Dendritic cell treated with granulocyte-macrophage colony-stimulating factor and Interleukin-4, amounts not matched to agents 40 ng/mL and 50 ng/mL, for 4 days (primary cell): ENCODE measurements around the gene RAB4A.
A peak's percentile ranks its signal among the peaks of the same experiment; 100 is the strongest.
"Not testable (repeated sequence)": the region's sequence is repeated elsewhere in the genome, so short reads cannot be mapped to it uniquely, and the experiment has no call there.

ENCODE experiments used
- H3K27ac Mint-ChIP-seq: one replicate; pipeline ENCODE4 v1.8.0; 2022; ENCODE audit warnings: mild to moderate bottlenecking, mixed read lengths
- H3K27me3 Mint-ChIP-seq: one replicate; pipeline ENCODE4 v1.8.0; 2022; ENCODE audit warnings: mild to moderate bottlenecking, mixed read lengths
- H3K36me3 Mint-ChIP-seq: one replicate; pipeline ENCODE4 v1.8.0; 2022; ENCODE audit warnings: low read depth, mixed read lengths
- H3K4me1 Mint-ChIP-seq: one replicate; pipeline ENCODE4 v1.8.0; 2022; ENCODE audit warnings: low read depth, mixed read lengths
- H3K4me3 Mint-ChIP-seq: one replicate; pipeline ENCODE4 v1.8.0; 2022; ENCODE audit warnings: mild to moderate bottlenecking, moderate library complexity, mixed read lengths
- H3K9me3 Mint-ChIP-seq: one replicate; pipeline ENCODE4 v1.8.0; 2022; ENCODE audit warnings: mixed read lengths
- intact Hi-C: fragments of 100-400 bp; cut with micrococcal nuclease; formaldehyde crosslinking; loops from one replicate; pipeline ENCODE4 v1.15.0; 2022

The RAB4A gene

DNA sequence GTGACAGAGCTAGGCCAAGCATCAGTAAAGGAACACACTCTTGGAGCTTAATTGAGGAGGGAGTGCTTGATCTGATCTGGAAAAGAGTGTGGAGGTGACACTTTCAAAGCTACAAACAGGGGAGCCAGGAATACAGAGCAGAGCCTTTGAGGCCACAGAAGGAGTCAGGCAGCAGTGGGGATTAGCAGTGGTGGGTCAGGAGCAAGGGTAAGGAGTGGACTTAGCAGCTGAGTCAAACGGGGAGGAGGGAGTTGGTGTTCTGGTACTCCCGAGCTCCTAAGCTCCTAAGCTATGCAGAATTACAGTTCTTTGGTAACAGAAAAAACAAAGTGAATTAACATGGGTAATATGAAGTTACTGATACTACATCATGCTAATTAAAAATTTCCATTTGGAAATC, 14.5 kb downstream of the RAB4A start:
- H3K27ac Mint-ChIP-seq, result peak overlapping the region; percentile 71
- peaks cover 35% of the 10 kb centered on the region for H3K4me1 Mint-ChIP-seq
- no peaks in the 10 kb centered on the region for H3K9me3 Mint-ChIP-seq
- H3K36me3 Mint-ChIP-seq, result peaks cover 42% of the 10 kb centered on the region
- no peaks in the 10 kb centered on the region for H3K27me3 Mint-ChIP-seq
- intact Hi-C loops, result no loop called here
- H3K4me3 Mint-ChIP-seq, result no peak overlapping the region

DNA sequence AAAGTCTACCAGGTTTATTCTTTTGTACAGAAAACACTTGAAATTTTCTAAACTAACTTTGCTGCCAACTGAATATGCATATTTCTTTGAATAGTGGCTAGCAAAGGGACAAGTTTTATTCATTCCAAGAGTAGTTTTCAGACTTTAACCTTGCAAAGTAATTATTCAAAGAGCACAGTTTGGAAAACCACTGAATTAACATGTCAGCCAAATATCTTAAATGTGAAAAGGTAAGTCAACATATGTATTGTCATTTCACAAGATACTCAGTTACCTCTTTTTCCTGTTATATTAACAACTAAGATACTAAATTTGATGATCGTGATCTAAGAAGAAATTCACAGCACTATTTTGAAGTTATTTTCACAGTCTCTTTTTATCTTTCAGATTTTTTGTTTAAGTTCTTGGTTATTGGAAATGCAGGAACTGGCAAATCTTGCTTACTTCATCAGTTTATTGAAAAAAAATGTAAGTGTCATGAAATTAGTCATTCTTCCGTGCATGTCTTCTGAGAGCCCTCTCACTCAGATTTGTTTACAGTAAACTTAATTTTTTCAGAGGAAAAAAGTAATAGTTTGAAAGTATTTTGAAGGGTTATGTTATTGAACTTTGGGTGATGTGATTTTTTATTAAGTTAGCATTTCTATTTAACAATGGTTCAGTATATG, 15.3 kb downstream of the RAB4A start:
- Mint-ChIP-seq H3K27ac (peak overlapping the region; percentile 75), H3K4me3 (no peak overlapping the region), H3K4me1 (peaks cover 35% of the 10 kb centered on the region), H3K9me3 (no peaks in the 10 kb centered on the region), H3K36me3 (peaks cover 50% of the 10 kb centered on the region), H3K27me3 (no peaks in the 10 kb centered on the region)
- intact Hi-C loops, result no loop called here

DNA sequence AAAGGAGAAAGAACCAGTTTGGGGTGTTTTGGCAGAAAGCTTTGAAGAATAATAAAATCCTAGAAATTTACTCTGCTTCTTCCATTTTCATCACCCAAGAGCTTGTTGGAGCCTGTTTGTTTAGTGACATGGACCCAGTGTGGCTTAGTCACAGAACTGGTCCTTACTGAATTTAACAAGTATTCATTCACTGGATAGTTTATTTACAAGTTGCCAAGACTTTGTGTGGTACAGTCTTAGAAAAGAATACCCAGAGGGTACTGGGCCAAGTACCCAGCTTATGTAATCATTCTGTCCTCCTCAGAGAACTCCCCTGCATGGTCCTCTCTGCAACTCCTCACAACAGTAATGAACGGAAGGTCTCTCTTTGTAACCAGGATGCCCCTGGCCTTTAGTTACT, 16.4 kb downstream of the RAB4A start:
- peak overlapping the region; percentile 75 for H3K27ac Mint-ChIP-seq
- H3K36me3 Mint-ChIP-seq, result peaks cover 55% of the 10 kb centered on the region
- H3K4me3 Mint-ChIP-seq, result no peak overlapping the region
- no peaks in the 10 kb centered on the region for H3K9me3 Mint-ChIP-seq
- no peaks in the 10 kb centered on the region for H3K27me3 Mint-ChIP-seq
- intact Hi-C loops, result no loop called here
- H3K4me1 Mint-ChIP-seq, result peaks cover 35% of the 10 kb centered on the region

- Mint-ChIP-seq H3K36me3 (peaks cover 57% of the 10 kb centered on the region), H3K4me3 (no peak overlapping the region), H3K27ac (no peak overlapping the region), H3K27me3 (no peaks in the 10 kb centered on the region), H3K4me1 (peaks cover 27% of the 10 kb centered on the region), H3K9me3 (no peaks in the 10 kb centered on the region)
- intact Hi-C loops, result no loop called here
Observed at GRCh38 chr1:229288516-229288915, 17.6 kb downstream of the RAB4A start.

- H3K9me3 Mint-ChIP-seq, H3K27me3 Mint-ChIP-seq, H3K27ac Mint-ChIP-seq, intact Hi-C loops, H3K4me1 Mint-ChIP-seq, H3K4me3 Mint-ChIP-seq: not testable (repeated sequence)
- H3K36me3 Mint-ChIP-seq, result peaks cover 79% of the 10 kb centered on the region
Observed at GRCh38 chr1:229291686-229292085, 20.8 kb downstream of the RAB4A start.

DNA sequence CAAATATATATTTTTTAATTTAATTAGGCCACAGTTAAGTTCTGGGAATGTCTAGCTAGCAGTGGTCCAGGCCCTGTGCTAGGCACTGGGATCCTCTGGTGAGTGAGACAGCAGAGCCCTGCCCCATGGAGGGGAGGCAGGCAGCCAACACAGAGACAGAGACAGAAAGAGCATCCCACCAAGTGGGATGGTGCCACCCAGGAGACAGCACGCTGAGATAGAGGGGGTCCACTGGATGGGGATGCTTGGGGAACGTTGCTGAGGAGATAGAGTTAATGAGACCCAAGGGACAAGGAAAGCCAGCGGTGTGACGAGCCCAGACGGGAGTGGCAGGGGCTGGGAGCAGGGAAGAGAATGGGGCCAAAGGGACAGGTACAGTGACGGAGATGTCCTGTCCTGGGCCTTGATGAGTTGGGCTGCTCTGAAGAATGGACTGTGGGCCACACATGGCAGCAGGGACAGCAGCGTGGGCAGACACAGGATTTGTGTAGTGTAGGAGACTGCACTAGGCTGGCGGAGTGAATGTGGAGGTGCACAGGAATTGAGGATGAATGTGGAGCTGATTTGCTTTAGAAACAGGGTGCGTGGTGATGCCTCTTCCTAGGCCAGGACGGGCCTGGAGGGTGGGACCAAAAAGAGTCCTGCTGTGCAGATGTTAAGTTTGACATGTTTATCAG, 22.8 kb downstream of the RAB4A start:
- no peaks in the 10 kb centered on the region for H3K27me3 Mint-ChIP-seq
- no peaks in the 10 kb centered on the region for H3K9me3 Mint-ChIP-seq
- H3K36me3 Mint-ChIP-seq, result peaks cover 64% of the 10 kb centered on the region
- intact Hi-C loops, result no loop called here
- H3K4me3 Mint-ChIP-seq, result no peak overlapping the region
- H3K27ac Mint-ChIP-seq, result no peak overlapping the region
- no peaks in the 10 kb centered on the region for H3K4me1 Mint-ChIP-seq

- H3K9me3 Mint-ChIP-seq, result no peaks in the 10 kb centered on the region
- H3K36me3 Mint-ChIP-seq, result peaks cover 64% of the 10 kb centered on the region
- no peak overlapping the region for H3K4me3 Mint-ChIP-seq
- H3K27ac Mint-ChIP-seq, result no peak overlapping the region
- H3K4me1 Mint-ChIP-seq, result no peaks in the 10 kb centered on the region
- intact Hi-C loops, result no loop called here
- H3K27me3 Mint-ChIP-seq, result no peaks in the 10 kb centered on the region
Observed at GRCh38 chr1:229295745-229296144, 24.8 kb downstream of the RAB4A start.

GRCh38 chr1:229296541-229296941, 25.6 kb downstream of the RAB4A start:
- no peaks in the 10 kb centered on the region for H3K27me3 Mint-ChIP-seq
- no peak overlapping the region for H3K27ac Mint-ChIP-seq
- H3K4me1 Mint-ChIP-seq, result no peaks in the 10 kb centered on the region
- no peak overlapping the region for H3K4me3 Mint-ChIP-seq
- no peaks in the 10 kb centered on the region for H3K9me3 Mint-ChIP-seq
- H3K36me3 Mint-ChIP-seq, result peaks cover 62% of the 10 kb centered on the region
- intact Hi-C loops, result no loop called here

DNA sequence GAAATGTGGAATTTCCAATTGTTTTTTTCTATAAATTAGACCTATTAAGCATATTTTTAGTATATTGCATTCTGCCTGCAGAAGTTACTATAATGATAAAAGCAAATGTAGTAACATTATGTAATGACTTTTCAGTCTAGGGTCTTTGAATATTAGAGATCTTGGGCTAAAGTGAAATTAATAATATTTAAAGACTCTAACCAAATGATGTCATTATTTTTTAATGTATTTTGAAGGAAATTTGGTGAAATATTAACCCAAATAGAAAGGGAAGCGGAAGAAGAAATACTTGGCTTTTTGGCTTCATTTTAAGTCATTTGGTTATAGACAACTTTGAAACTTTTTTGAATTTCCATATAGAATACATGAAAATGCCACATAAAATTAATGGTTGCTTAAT, 26.8 kb downstream of the RAB4A start:
- H3K27me3 Mint-ChIP-seq, result no peaks in the 10 kb centered on the region
- no peaks in the 10 kb centered on the region for H3K4me1 Mint-ChIP-seq
- intact Hi-C loops, result no loop called here
- peaks cover 61% of the 10 kb centered on the region for H3K36me3 Mint-ChIP-seq
- H3K4me3 Mint-ChIP-seq, result no peak overlapping the region
- no peak overlapping the region for H3K27ac Mint-ChIP-seq
- H3K9me3 Mint-ChIP-seq, result no peaks in the 10 kb centered on the region

GRCh38 chr1:229298420-229298819, 27.5 kb downstream of the RAB4A start:
- Mint-ChIP-seq H3K4me1 (no peaks in the 10 kb centered on the region), H3K4me3 (no peak overlapping the region), H3K9me3 (no peaks in the 10 kb centered on the region), H3K27ac (no peak overlapping the region), H3K27me3 (no peaks in the 10 kb centered on the region), H3K36me3 (peaks cover 61% of the 10 kb centered on the region)
- intact Hi-C loops, result no loop called here

DNA sequence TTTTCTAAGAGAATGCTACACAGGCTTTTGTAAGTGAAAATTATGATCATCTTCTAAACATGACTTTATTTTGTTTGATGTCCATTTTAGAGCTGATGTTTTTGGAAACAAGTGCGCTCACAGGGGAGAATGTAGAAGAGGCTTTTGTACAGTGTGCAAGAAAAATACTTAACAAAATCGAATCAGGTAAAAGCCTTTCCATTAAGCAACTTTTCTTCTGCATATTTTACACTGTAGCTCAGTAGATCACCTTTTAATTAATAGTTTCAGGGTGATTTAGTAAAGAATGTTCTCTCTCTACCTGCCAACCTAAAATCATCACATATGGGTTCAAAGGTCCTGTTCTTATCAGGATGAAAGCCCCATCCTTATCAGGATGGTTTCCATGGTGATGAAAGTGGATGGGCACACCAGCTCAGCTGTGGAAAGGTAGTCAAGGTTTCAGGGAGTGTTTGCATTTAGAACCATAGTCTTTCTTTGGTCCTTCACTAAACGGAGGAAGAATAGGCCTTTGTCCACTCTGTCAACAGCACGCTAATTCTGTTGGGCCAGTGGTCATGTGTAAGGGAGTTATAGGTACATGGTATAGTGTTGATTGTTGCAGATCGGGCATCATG, 28.1 kb downstream of the RAB4A start:
- H3K4me1 Mint-ChIP-seq, result no peaks in the 10 kb centered on the region
- peaks cover 61% of the 10 kb centered on the region for H3K36me3 Mint-ChIP-seq
- intact Hi-C loops, result no loop called here
- H3K9me3 Mint-ChIP-seq, result no peaks in the 10 kb centered on the region
- H3K27ac Mint-ChIP-seq, result no peak overlapping the region
- no peak overlapping the region for H3K4me3 Mint-ChIP-seq
- no peaks in the 10 kb centered on the region for H3K27me3 Mint-ChIP-seq

- Mint-ChIP-seq H3K4me1 (no peaks in the 10 kb centered on the region), H3K9me3 (no peaks in the 10 kb centered on the region), H3K4me3 (no peak overlapping the region), H3K27me3 (no peaks in the 10 kb centered on the region), H3K36me3 (peaks cover 56% of the 10 kb centered on the region), H3K27ac (no peak overlapping the region)
- intact Hi-C loops, result no loop called here
Observed at GRCh38 chr1:229300099-229300757, 29.3 kb downstream of the RAB4A start.

GRCh38 chr1:229302740-229303139, 31.8 kb downstream of the RAB4A start:
- peaks cover 54% of the 10 kb centered on the region for H3K36me3 Mint-ChIP-seq
- intact Hi-C loops, result no loop called here

DNA sequence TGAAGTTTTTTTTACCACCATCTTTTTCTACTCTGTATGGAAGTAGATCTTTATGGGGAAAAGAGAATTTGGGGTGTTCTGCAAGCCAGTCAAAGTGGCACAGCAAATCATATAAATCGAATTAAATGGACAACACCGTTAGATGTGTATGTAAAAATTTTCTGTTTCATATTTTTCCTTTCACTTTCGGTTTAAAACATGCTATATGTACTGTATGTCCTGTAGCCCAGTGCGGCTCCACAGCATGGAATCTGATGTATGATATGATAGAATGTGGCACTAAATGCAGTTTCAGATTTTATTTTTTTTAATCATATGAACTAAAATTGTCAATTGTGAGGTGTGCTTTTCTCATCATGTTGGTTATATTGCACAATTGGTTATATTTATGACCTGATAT, 32.9 kb downstream of the RAB4A start:
- no peaks in the 10 kb centered on the region for H3K4me1 Mint-ChIP-seq
- no peaks in the 10 kb centered on the region for H3K9me3 Mint-ChIP-seq
- no peak overlapping the region for H3K27ac Mint-ChIP-seq
- intact Hi-C loops, result no loop called here
- H3K4me3 Mint-ChIP-seq, result no peak overlapping the region
- H3K36me3 Mint-ChIP-seq, result peaks cover 63% of the 10 kb centered on the region
- H3K27me3 Mint-ChIP-seq, result no peaks in the 10 kb centered on the region

More at GRCh38 chr1:229302740-229303139, 31.8 kb downstream of the RAB4A start:
- no peaks in the 10 kb centered on the region for H3K4me1 Mint-ChIP-seq
- H3K9me3 Mint-ChIP-seq, result no peaks in the 10 kb centered on the region
- no peak overlapping the region for H3K27ac Mint-ChIP-seq
- H3K4me3 Mint-ChIP-seq, result no peak overlapping the region
- no peaks in the 10 kb centered on the region for H3K27me3 Mint-ChIP-seq
